ENCODE measurements around the gene CCDC33. TPM values are rescaled to one million over a fixed set of nuclear protein-coding genes. Genes with fewer than 3 reads are reported as not detected.

The CCDC33 gene
- total and polyA plus RNA-seq, 8 donors, result 0.58 to 9.4 (median 0.73) TPM; not detected in 5

DNA sequence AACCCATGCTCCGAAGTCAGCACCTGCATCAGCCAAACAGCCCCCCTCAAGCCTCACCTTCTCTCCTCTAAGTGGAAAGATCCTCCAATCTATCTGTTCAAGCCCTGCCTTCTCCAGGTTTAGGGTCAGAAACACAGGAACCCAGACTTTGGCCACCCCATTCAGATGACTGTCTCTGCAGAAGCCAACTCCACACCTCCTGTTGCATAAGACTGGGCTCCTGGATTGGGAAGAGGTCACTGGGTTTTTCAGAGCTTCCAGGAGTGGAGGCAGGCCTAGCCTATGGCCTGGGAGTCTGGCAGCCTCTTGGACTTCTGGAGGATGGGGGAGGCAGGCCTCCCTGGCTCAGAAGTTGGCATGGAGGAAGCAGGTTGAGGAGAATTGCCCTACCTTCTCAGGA is 21.5 kb downstream of the CCDC33 start:
- no peak overlapping the region for H3K27ac ChIP-seq

DNA sequence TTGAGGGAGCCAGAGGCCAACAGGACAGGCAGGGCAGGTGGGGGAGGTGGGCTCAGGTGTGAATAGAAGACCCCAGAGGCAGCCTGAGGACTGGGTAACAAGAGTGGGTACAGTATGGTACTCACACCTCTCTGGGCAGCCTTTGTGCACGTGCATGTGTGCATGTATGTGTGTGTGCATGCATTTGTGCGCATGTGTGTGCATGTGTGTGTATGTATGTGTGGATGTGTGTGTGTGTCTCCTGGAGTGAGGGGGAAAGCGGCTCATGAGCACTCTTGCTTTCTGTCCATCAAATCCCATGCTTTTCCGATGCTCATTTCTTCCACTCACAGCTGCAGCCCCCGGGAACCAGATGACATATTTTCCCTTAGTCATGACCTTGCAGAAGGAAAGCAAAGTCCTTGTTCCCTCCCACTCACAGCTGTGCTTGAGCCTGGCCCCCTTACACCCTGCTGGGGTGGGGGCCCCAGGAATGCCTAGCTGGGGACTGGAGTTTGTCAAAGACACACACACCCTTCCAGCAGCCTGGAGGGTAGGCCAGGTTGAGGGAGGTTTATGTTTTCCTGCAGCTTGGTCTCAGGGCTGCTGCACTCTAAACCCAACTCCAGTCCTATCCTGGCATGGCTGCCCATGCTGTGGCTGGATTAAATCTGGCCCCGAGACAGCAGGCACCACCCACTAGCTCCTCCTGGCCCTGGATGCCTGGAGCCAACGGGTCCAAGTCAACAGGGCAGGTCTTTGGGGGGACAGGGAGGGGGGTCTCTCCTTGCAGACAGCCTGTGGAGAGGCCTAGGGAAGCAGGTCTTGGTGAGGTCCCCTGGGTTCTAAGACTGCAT is 22.5 kb downstream of the CCDC33 start:
- Histone ChIP-seq H3K4me1 (no peaks in the 10 kb centered on the region), H3K9me3 (no peaks in the 10 kb centered on the region), H3K4me3 (no peak overlapping the region), H3K36me3 (no peaks in the 10 kb centered on the region), H3K27me3 (peaks cover 0 to 49% (median 0%) of the 10 kb centered on the region in 3 donors), H3K27ac (no peak overlapping the region)
- intact Hi-C loops (cut with DNase I; ENCODE audit: low total_unique reads), result no loop called here
- peak in 1 of 2 donors; percentile 59 for DNase-seq
- WGBS, 5 donors, result 50 to 53% (median 51%) methylated on average over 7 of the region's 7 CpGs
- TF ChIP-seq EP300 (IDR thresholded peaks at IDR 0.05), result no peak
- TF ChIP-seq POLR2AphosphoS5 (IDR thresholded peaks at IDR 0.05), result no peak
- TF ChIP-seq, protein P1, sequence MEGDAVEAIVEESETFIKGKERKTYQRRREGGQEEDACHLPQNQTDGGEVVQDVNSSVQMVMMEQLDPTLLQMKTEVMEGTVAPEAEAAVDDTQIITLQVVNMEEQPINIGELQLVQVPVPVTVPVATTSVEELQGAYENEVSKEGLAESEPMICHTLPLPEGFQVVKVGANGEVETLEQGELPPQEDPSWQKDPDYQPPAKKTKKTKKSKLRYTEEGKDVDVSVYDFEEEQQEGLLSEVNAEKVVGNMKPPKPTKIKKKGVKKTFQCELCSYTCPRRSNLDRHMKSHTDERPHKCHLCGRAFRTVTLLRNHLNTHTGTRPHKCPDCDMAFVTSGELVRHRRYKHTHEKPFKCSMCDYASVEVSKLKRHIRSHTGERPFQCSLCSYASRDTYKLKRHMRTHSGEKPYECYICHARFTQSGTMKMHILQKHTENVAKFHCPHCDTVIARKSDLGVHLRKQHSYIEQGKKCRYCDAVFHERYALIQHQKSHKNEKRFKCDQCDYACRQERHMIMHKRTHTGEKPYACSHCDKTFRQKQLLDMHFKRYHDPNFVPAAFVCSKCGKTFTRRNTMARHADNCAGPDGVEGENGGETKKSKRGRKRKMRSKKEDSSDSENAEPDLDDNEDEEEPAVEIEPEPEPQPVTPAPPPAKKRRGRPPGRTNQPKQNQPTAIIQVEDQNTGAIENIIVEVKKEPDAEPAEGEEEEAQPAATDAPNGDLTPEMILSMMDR (IDR thresholded peaks at IDR 0.05), result no peak
- no peak for TF ChIP-seq POLR2A (IDR thresholded peaks at IDR 0.05)

More for the DNA sequence above, 21.5 kb downstream of the CCDC33 start:
- H3K36me3 ChIP-seq, result no peaks in the 10 kb centered on the region
- no peak for TF ChIP-seq EP300 (IDR thresholded peaks at IDR 0.05)
- TF ChIP-seq, protein P1 (IDR thresholded peaks at IDR 0.05), result no peak
- no peaks in the 10 kb centered on the region for H3K9me3 ChIP-seq
- intact Hi-C loops (cut with DNase I; ENCODE audit: low total_unique reads), result no loop called here
- no peaks in the 10 kb centered on the region for H3K4me1 ChIP-seq
- peaks cover 0 to 49% (median 0%) of the 10 kb centered on the region in 3 donors for H3K27me3 ChIP-seq
- 73 to 90% (median 87%) methylated on average over 1 of the region's 1 CpG for WGBS, 5 donors
- DNase-seq, result no peak
- no peak overlapping the region for H3K4me3 ChIP-seq

DNA sequence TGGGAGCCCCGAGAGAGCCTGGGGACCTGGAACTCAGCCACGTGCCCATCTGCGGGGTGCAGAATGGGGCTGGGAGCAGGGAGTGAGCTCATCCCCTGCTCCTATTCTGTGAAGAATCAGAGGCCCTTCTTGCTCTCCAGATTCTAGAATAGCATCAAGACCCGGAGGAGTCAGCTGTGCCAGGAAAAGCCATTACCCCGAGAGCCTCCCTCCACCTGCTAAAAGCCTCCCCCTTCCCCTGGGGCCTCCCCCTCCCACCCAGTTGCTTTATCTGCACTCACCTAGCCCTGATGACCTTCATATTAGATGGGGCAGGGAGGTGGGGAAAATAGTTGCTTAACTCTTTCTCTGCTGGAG is 23.1 kb downstream of the CCDC33 start:
- peaks cover 0 to 49% (median 0%) of the 10 kb centered on the region in 3 donors for H3K27me3 ChIP-seq
- intact Hi-C loops (cut with DNase I; ENCODE audit: low total_unique reads), result no loop called here
- H3K27ac ChIP-seq, result no peak overlapping the region
- WGBS, 5 donors, result 12 to 31% (median 18%) methylated on average over 4 to 5 of the region's 5 CpGs
- no peak overlapping the region for H3K4me3 ChIP-seq
- no peaks in the 10 kb centered on the region for H3K9me3 ChIP-seq
- DNase-seq, result no peak
- no peaks in the 10 kb centered on the region for H3K4me1 ChIP-seq
- TF ChIP-seq POLR2A (IDR thresholded peaks at IDR 0.05) (no peak), EP300 (IDR thresholded peaks at IDR 0.05) (no peak), POLR2AphosphoS5 (IDR thresholded peaks at IDR 0.05) (no peak)
- TF ChIP-seq, protein P1 (IDR thresholded peaks at IDR 0.05), result no peak
- H3K36me3 ChIP-seq, result no peaks in the 10 kb centered on the region

DNA sequence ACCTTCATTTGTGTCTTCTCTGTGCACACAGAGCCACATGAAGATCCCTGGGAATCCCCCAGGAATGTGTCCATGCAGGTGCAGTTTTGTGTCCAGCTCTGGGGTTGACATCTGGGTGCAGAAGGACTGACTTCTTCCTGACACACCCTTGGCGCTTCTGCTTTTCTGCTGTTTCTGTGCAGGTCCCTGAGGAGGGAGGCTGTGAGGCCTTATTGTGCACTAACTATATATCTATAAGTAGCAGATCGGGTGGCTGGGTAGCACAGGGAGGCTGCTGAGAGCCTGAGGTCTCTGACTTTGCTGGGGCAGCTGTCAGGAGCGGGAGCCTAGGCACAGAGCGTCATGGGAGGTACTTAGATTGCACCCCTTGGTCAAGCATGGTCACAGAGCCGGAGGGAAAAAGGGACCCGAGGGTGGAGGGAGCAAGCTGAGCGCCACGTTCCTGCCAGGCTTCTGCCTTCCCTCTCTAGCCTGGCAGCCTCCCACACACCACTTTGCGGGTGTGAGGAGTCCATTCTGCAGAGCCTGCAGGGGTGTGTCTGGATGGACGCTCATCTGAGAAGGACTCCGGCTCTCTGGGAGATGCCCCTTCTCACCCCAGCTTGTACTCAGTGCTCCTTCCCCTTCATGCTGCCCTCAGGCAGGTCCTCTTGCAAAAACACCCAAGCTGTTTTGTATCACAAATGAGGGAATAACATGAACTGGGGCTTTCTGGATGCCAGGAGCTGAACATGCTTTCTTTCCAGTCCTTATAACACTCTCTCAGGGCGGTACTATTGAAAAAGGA is 23.9 kb downstream of the CCDC33 start:
- H3K4me3 ChIP-seq, result no peak overlapping the region
- WGBS, 5 donors, result 66 to 71% (median 66%) methylated on average over 12 of the region's 12 CpGs
- H3K27ac ChIP-seq, result no peak overlapping the region
- TF ChIP-seq POLR2AphosphoS5 (IDR thresholded peaks at IDR 0.05) (no peak), POLR2A (IDR thresholded peaks at IDR 0.05) (no peak), EP300 (IDR thresholded peaks at IDR 0.05) (no peak)
- TF ChIP-seq, protein P1 (IDR thresholded peaks at IDR 0.05), result no peak
- no peaks in the 10 kb centered on the region for H3K4me1 ChIP-seq
- H3K36me3 ChIP-seq, result no peaks in the 10 kb centered on the region
- H3K27me3 ChIP-seq, result peaks cover 0 to 51% (median 0%) of the 10 kb centered on the region in 3 donors
- intact Hi-C loops (cut with DNase I; ENCODE audit: low total_unique reads), result no loop called here
- H3K9me3 ChIP-seq, result no peaks in the 10 kb centered on the region
- DNase-seq, result no peak
